T-cell (primary cell): ENCODE results near the gene CEP112. TPM values are rescaled to one million over a fixed set of nuclear protein-coding genes. Genes with fewer than 3 reads are reported as not detected.

Source experiments
- ATAC-seq, 4 experiments: fragments of 200-7000 bp in 3 of 4; fragments of 150-1000 bp in 1 of 4; cut with Tn5 transposase; replicated peaks in 1 of 4; 1 replicate in 3 of 4; 2 replicates in 1 of 4; pipeline ENCODE4 v1.10.0; 2021; ENCODE audit warnings: moderate library complexity in 3 of 4, mild to moderate bottlenecking in 2 of 4, moderate number of reproducible peaks in 1 of 4
- CTCF ChIA-PET, 2 donors: fragments of 300-600 bp; sonication (Branson Sonifier 250); formaldehyde crosslinking; loops; one replicate each; lab custom pipeline; 2022; ENCODE audit warnings: antibody characterized with exemption in 2 of 2; lab: Charles Lee
- POLR2A ChIA-PET, 2 donors: fragments of 300-600 bp; sonication (Branson Sonifier 250); formaldehyde crosslinking; loops; one replicate each; lab custom pipeline; 2022; ENCODE audit warnings: antibody characterized with exemption in 2 of 2; lab: Charles Lee
- DNase-seq, 35 experiments: peaks; one replicate each; pipeline versions ENCODE4 v3.0.0 to v3.0.0-alpha.2; 2013 to 2023
- H3K27ac ChIP-seq: one replicate; pipeline ENCODE4 v1.5.1; 2013; ENCODE audit warnings: low read length
- H3K27me3 ChIP-seq, 2 experiments: replicated peaks in 1 of 2; 1 replicate in 1 of 2; 2 replicates in 1 of 2; pipeline versions ENCODE4 v1.6.1 to v1.7.0; 2013; ENCODE audit warnings: low read length in 1 of 2, mixed read lengths in 1 of 2; ENCODE audit not compliant: control insufficient read depth in 2 of 2, insufficient read depth in 2 of 2; ENCODE audit errors: extremely low read depth in 1 of 2
- H3K36me3 ChIP-seq, 2 donors: 1 replicate in 1 of 2; 2 replicates in 1 of 2; pipeline versions ENCODE4 v1.6.1 to v1.7.0; 2013; ENCODE audit warnings: low read length in 1 of 2; ENCODE audit not compliant: control insufficient read depth in 2 of 2, insufficient read depth in 1 of 2; ENCODE audit errors: extremely low read depth in 1 of 2
- H3K4me1 ChIP-seq, 2 experiments: 1 replicate in 1 of 2; 2 replicates in 1 of 2; pipeline versions ENCODE4 v1.6.1 to v1.7.0; 2013; ENCODE audit warnings: low read length in 2 of 2, mixed read lengths in 1 of 2; ENCODE audit not compliant: insufficient read depth in 2 of 2, control insufficient read depth in 1 of 2; ENCODE audit errors: extremely low read depth in 1 of 2
- H3K4me3 ChIP-seq, 2 donors: 1 replicate in 1 of 2; 2 replicates in 1 of 2; pipeline versions ENCODE4 v1.5.1 to v1.7.0; 2013; ENCODE audit warnings: mild to moderate bottlenecking in 2 of 2, low read length in 1 of 2, moderate library complexity in 1 of 2; ENCODE audit not compliant: control insufficient read depth in 1 of 2; ENCODE audit errors: extremely low read depth in 1 of 2
- H3K9me3 ChIP-seq: 2 replicates; pipeline ENCODE4 v1.7.0; 2013
- H3K27ac Mint-ChIP-seq, 2 donors: one replicate each; pipeline ENCODE4 v1.8.0; 2020 to 2021; ENCODE audit warnings: mild to moderate bottlenecking in 2 of 2, mixed read lengths in 2 of 2
- H3K27me3 Mint-ChIP-seq, 2 donors: one replicate each; pipeline ENCODE4 v1.8.0; 2021 to 2022; ENCODE audit warnings: mixed read lengths in 2 of 2
- H3K36me3 Mint-ChIP-seq: one replicate; pipeline ENCODE4 v1.8.0; 2021; ENCODE audit warnings: mixed read lengths
- H3K4me1 Mint-ChIP-seq, 3 donors: one replicate each; pipeline ENCODE4 v1.8.0; 2020 to 2022; ENCODE audit warnings: mixed read lengths in 3 of 3, mild to moderate bottlenecking in 1 of 3
- H3K4me3 Mint-ChIP-seq, 3 donors: one replicate each; pipeline ENCODE4 v1.8.0; 2020 to 2022; ENCODE audit warnings: mild to moderate bottlenecking in 3 of 3, mixed read lengths in 3 of 3, moderate library complexity in 3 of 3
- H3K9me3 Mint-ChIP-seq, 3 donors: one replicate each; pipeline ENCODE4 v1.8.0; 2020 to 2022; ENCODE audit warnings: mixed read lengths in 3 of 3
- WGBS: methylation state at CpG from one replicate; pipeline ENCODE4 v1.1.5; 2013; ENCODE audit warnings: missing lambda C conversion rate; ENCODE audit not compliant: insufficient coverage; 5-methylcytosine and 5-hydroxymethylcytosine counted together
- total RNA-seq, 35 experiments: library from RNA in 6 of 35; stranded (reverse) in 6 of 35; fragments of 120-200 nt in 1 of 35; gene quantifications; one replicate each; pipeline versions ENCODE4 v1.2.1 to v1.2.4 and lab custom pipeline; 2013 to 2026

Gene CEP112
- total RNA-seq, 5 donors from 2014 or later (not counting 1 experiment from before 2014, with no cell fraction given) = 2.4 to 4.9 (median 4.5) TPM

DNA sequence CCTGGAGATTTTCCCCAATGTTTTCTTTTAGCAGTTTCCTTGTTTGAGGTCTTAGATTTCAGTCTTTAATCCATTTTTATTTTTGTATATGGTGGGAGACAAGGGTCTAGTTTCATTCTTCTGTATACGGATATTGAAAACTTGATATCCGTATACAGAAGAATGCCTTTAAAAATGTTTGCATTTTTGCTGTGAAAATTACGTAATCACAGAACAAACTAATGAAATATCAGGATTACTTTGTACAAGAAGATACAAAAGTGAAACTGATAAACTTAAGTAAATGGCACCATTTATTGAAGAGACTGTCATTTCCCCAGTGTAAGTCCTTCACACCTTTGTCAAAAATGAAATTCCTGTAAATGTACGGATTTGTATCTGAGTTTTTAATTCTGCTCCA lies 13.3 kb downstream of the CEP112 start:
- DNase-seq = no peak
- Histone ChIP-seq H3K36me3 (no peaks in the 10 kb centered on the region), H3K27me3 (no peaks in the 10 kb centered on the region), H3K27ac (no peak overlapping the region), H3K4me3 (no peak overlapping the region), H3K9me3 (no peaks in the 10 kb centered on the region), H3K4me1 (no peaks in the 10 kb centered on the region)
- Mint-ChIP-seq H3K27me3 (no peaks in the 10 kb centered on the region), H3K36me3 (peaks cover 11% of the 10 kb centered on the region), H3K27ac (no peak overlapping the region), H3K9me3 (no peaks in the 10 kb centered on the region), H3K4me1 (no peaks in the 10 kb centered on the region), H3K4me3 (no peak overlapping the region)
- ChIA-PET CTCF (no interaction called here), POLR2A (no interaction called here)
- no peak for ATAC-seq
- WGBS = 100% methylated on average over 1 of the region's 4 CpGs

DNA sequence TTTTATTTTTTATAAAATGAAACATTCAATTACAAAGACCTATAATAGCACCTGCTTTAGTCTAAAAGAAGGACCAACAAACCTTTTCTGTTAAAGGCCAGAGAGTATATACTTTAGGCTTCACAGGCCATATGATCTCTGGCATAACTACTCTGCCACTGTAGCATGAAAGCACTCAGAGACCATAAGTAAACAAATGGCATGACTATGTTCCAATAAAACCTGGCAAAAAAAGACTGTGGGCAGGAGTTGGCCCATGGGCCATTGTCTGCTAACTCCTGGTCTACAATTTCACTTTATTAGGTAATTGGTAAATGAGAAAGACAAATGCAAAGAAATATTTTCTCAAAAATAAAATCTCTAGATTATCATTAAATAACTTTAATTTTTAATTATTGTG lies 14.9 kb downstream of the CEP112 start:
- Histone ChIP-seq H3K27ac (no peak overlapping the region), H3K9me3 (no peaks in the 10 kb centered on the region), H3K27me3 (no peaks in the 10 kb centered on the region), H3K4me3 (no peak overlapping the region), H3K4me1 (no peaks in the 10 kb centered on the region), H3K36me3 (no peaks in the 10 kb centered on the region)
- ChIA-PET CTCF (no interaction called here), POLR2A (no interaction called here)
- no peak overlapping the region for H3K27ac Mint-ChIP-seq
- H3K9me3 Mint-ChIP-seq = no peaks in the 10 kb centered on the region
- H3K4me3 Mint-ChIP-seq = no peak overlapping the region
- peaks cover 7% of the 10 kb centered on the region for H3K36me3 Mint-ChIP-seq
- no peaks in the 10 kb centered on the region for H3K27me3 Mint-ChIP-seq
- DNase-seq (no peak), ATAC-seq (no peak)
- no peaks in the 10 kb centered on the region for H3K4me1 Mint-ChIP-seq

DNA sequence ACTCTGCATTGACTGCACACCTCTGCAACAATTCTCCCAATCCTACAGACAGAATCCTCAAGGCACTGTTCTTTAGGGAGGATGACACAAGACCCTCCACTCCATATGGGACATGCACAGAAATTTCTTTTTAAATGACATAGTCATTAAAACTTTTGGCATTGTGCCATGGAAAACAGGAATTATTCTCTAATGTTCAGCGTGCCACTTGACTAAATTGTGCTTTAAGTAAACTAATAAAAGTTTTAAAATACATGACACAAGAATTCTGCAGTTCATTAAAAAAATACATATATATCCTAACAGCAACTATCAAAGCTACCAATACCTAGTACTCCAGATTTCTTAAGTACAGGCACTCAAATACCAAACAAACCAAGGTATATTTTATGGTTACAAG lies 16.0 kb downstream of the CEP112 start:
- no peak for ATAC-seq
- ChIA-PET POLR2A (no interaction called here), CTCF (no interaction called here)
- Mint-ChIP-seq H3K27me3 (no peaks in the 10 kb centered on the region), H3K27ac (no peak overlapping the region), H3K4me3 (no peak overlapping the region), H3K36me3 (peaks cover 3% of the 10 kb centered on the region), H3K9me3 (no peaks in the 10 kb centered on the region), H3K4me1 (no peaks in the 10 kb centered on the region)
- no peak for DNase-seq
- no peaks in the 10 kb centered on the region for H3K9me3 ChIP-seq
- no CpG with 5 or more reads among the region's 1 CpG for WGBS
- no peak overlapping the region for H3K27ac ChIP-seq
- H3K27me3 ChIP-seq = no peaks in the 10 kb centered on the region
- H3K36me3 ChIP-seq = no peaks in the 10 kb centered on the region
- H3K4me1 ChIP-seq = no peaks in the 10 kb centered on the region
- H3K4me3 ChIP-seq = no peak overlapping the region

DNA sequence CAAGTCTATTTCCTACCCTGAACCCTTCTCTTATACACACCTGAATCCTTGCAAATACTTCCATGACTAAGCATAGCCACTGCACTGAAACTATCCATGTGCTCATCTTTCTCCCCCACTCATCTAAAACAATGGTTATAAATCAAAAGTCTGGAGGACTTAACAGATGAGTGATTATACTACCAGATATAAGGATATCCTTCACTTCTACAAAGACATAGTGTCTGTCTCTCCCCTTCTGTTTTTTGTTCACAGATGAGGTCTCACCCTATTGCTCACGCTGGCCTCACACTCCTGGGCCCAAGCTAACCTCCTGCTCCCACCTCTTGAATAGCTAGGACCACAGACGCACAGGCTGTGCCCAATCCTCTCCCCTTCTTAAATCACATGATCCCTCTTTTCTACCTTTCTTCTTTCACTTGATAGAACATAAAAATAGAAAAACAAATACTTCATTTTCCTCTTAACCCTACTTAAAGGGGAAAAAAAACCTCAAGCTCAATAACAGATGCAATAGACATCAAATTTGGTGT lies 19.2 kb downstream of the CEP112 start:
- Mint-ChIP-seq H3K36me3 (no peaks in the 10 kb centered on the region), H3K27me3 (no peaks in the 10 kb centered on the region), H3K27ac (no peak overlapping the region), H3K4me3 (no peak overlapping the region), H3K9me3 (no peaks in the 10 kb centered on the region), H3K4me1 (no peaks in the 10 kb centered on the region)
- Histone ChIP-seq H3K4me1 (no peaks in the 10 kb centered on the region), H3K27ac (no peak overlapping the region), H3K36me3 (no peaks in the 10 kb centered on the region), H3K27me3 (no peaks in the 10 kb centered on the region), H3K9me3 (no peaks in the 10 kb centered on the region), H3K4me3 (no peak overlapping the region)
- POLR2A ChIA-PET = no interaction called here
- DNase-seq (no peak), ATAC-seq (no peak)
- CTCF ChIA-PET = interaction anchor here in 1 of 2 donors (1.0 kb wide), 1 partner anchor 9 kb away, joined by 3 read pairs; no protein-coding TSS in a partner anchor
- WGBS = 70% methylated on average over 2 of the region's 2 CpGs

DNA sequence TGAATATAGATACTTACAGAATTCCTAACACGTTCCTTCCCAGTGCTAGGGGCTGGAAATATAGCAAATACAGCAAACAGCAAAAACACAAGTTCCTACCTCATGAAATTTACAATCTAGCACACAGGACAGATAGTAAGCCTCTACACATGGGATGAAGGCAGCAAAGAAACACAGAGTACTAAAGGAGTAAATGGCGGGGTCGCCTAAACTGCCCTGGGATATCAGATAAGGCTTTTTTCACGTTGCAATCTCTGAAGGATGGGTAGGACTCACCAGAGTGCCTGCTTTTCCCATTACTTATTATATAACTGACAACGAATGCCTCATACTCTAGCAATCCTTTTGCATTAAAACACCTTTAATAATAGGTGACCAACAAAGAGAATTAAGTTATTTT lies 19.8 kb downstream of the CEP112 start:
- no peak overlapping the region for H3K27ac ChIP-seq
- no peaks in the 10 kb centered on the region for H3K27me3 ChIP-seq
- WGBS = no CpG with 5 or more reads among the region's 5 CpGs
- ATAC-seq = no peak
- Mint-ChIP-seq H3K4me1 (no peaks in the 10 kb centered on the region), H3K27me3 (no peaks in the 10 kb centered on the region), H3K9me3 (no peaks in the 10 kb centered on the region), H3K4me3 (no peak overlapping the region), H3K27ac (no peak overlapping the region), H3K36me3 (no peaks in the 10 kb centered on the region)
- ChIA-PET CTCF (no interaction called here), POLR2A (no interaction called here)
- no peak overlapping the region for H3K4me3 ChIP-seq
- no peaks in the 10 kb centered on the region for H3K36me3 ChIP-seq
- H3K9me3 ChIP-seq = no peaks in the 10 kb centered on the region
- DNase-seq = no peak
- no peaks in the 10 kb centered on the region for H3K4me1 ChIP-seq

DNA sequence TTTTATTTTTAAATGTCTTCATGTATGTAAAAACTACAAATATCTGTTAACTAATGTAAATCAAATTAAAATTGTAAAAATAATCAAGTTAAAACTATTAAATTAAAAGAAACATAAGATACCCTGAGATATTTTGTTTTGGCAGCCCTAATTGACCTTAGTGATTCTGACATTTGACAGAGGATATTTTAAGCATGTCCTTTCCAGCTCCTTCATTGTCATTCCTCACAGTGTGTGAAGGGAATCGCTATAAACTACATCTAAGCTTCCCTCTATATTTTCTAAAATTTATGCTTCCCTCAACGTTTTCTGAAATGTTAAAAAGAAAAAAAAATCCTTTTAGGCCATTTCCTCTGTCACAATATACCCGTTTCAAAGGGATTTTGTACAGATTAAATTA lies 20.2 kb downstream of the CEP112 start:
- DNase-seq (no peak), ATAC-seq (no peak)
- Mint-ChIP-seq H3K27ac (no peak overlapping the region), H3K4me1 (no peaks in the 10 kb centered on the region), H3K27me3 (no peaks in the 10 kb centered on the region), H3K36me3 (no peaks in the 10 kb centered on the region), H3K4me3 (no peak overlapping the region), H3K9me3 (no peaks in the 10 kb centered on the region)
- Histone ChIP-seq H3K27me3 (no peaks in the 10 kb centered on the region), H3K9me3 (no peaks in the 10 kb centered on the region), H3K4me1 (no peaks in the 10 kb centered on the region), H3K27ac (no peak overlapping the region), H3K36me3 (no peaks in the 10 kb centered on the region), H3K4me3 (no peak overlapping the region)
- WGBS = no CpG with 5 or more reads among the region's 3 CpGs
- ChIA-PET POLR2A (no interaction called here), CTCF (no interaction called here)

DNA sequence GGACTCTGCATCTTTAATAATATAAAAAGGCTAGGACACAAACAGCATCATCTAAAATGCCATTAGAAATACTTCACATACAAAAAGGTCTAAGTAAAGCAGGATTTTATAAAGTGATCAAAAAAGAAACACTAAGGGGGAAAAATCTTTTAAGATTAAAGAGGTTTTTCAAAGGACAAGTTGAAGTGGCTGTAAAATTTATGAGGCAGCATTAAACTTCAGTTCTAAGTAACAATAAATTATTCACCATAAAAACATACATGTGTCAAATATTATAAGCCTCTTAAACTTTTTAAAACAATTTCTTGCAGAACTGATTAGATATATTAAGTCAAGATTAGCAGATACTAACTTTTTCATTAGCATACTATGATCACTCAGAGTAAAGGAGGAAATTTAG lies 20.8 kb downstream of the CEP112 start:
- POLR2A ChIA-PET = no interaction called here
- no peak overlapping the region for H3K27ac Mint-ChIP-seq
- H3K27me3 Mint-ChIP-seq = no peaks in the 10 kb centered on the region
- Histone ChIP-seq H3K36me3 (no peaks in the 10 kb centered on the region), H3K9me3 (no peaks in the 10 kb centered on the region), H3K27me3 (no peaks in the 10 kb centered on the region), H3K27ac (no peak overlapping the region), H3K4me1 (no peaks in the 10 kb centered on the region), H3K4me3 (no peak overlapping the region)
- CTCF ChIA-PET = no interaction called here
- no peaks in the 10 kb centered on the region for H3K4me1 Mint-ChIP-seq
- no peak for DNase-seq
- H3K36me3 Mint-ChIP-seq = no peaks in the 10 kb centered on the region
- no peaks in the 10 kb centered on the region for H3K9me3 Mint-ChIP-seq
- no peak for ATAC-seq
- H3K4me3 Mint-ChIP-seq = no peak overlapping the region
